Neural progenitor cell (in vitro differentiated cells): ENCODE results near the gene DLG4. TPM values are rescaled to one million over a fixed set of nuclear protein-coding genes. Genes with fewer than 3 reads are reported as not detected.

ENCODE experiments used
- DNase-seq: peaks from one replicate; pipeline ENCODE4 v3.0.0-alpha.2; 2016; ENCODE audit warnings: low spot score
- H2AFZ ChIP-seq: fragments of 200-600 bp; sonication (generic); replicated peaks from 2 replicates; pipeline ENCODE4 v1.6.1; 2016; ENCODE audit warnings: antibody characterized with exemption
- H3F3A ChIP-seq: fragments of 200-600 bp; sonication (generic); 2 replicates; pipeline ENCODE4 v1.6.1; 2016; ENCODE audit warnings: antibody characterized with exemption, low read depth
- H3K27ac ChIP-seq: fragments of 200-600 bp; sonication (generic); 2 replicates; pipeline ENCODE4 v1.5.1; 2016; ENCODE audit warnings: mild to moderate bottlenecking
- H3K27me3 ChIP-seq: fragments of 200-600 bp; sonication (generic); 2 replicates; pipeline ENCODE4 v1.6.1; 2016; ENCODE audit warnings: mild to moderate bottlenecking, moderate library complexity
- H3K36me3 ChIP-seq: fragments of 200-600 bp; sonication (generic); 2 replicates; pipeline ENCODE4 v1.5.1; 2016
- H3K4me1 ChIP-seq: fragments of 200-600 bp; sonication (generic); 2 replicates; pipeline ENCODE4 v1.6.1; 2016; ENCODE audit warnings: mixed run types
- H3K4me2 ChIP-seq: fragments of 200-600 bp; sonication (generic); 2 replicates; pipeline ENCODE4 v1.6.1; 2016
- H3K4me3 ChIP-seq: fragments of 200-600 bp; sonication (generic); 2 replicates; pipeline ENCODE4 v1.5.1; 2016
- H3K79me2 ChIP-seq: fragments of 200-600 bp; sonication (generic); 2 replicates; pipeline ENCODE4 v1.6.1; 2016; ENCODE audit warnings: low read depth
- H3K9ac ChIP-seq: fragments of 200-600 bp; sonication (generic); 2 replicates; pipeline ENCODE4 v1.6.1; 2016
- H3K9me3 ChIP-seq: fragments of 200-600 bp; sonication (generic); 2 replicates; pipeline ENCODE4 v1.5.1; 2016; ENCODE audit warnings: low read depth
- H4K20me1 ChIP-seq: fragments of 200-600 bp; sonication (generic); 2 replicates; pipeline ENCODE4 v1.6.1; 2016; ENCODE audit warnings: low read depth
- H3K27ac Mint-ChIP-seq: 3 replicates; pipeline ENCODE4 v1.8.0; 2021; ENCODE audit warnings: mixed read lengths
- H3K27me3 Mint-ChIP-seq: 2 replicates; pipeline ENCODE4 v1.8.0; 2022; ENCODE audit warnings: low read depth, mild to moderate bottlenecking, inconsistent platforms, moderate library complexity, mixed read lengths; ENCODE audit not compliant: insufficient read depth
- H3K36me3 Mint-ChIP-seq: 3 replicates; pipeline ENCODE4 v1.8.0; 2021; ENCODE audit warnings: mixed read lengths
- H3K4me1 Mint-ChIP-seq: 3 replicates; pipeline ENCODE4 v1.8.0; 2021; ENCODE audit warnings: mixed read lengths
- H3K4me3 Mint-ChIP-seq: 3 replicates; pipeline ENCODE4 v1.8.0; 2021; ENCODE audit warnings: mild to moderate bottlenecking, moderate library complexity, mixed read lengths
- H3K9me3 Mint-ChIP-seq: 3 replicates; pipeline ENCODE4 v1.8.0; 2020; ENCODE audit warnings: mixed read lengths
- CTCF ChIP-seq: fragments of 200-600 bp; sonication (generic); IDR thresholded peaks from 2 replicates; pipeline ENCODE4 v1.5.1; 2017; ENCODE audit warnings: antibody characterized with exemption, mild to moderate bottlenecking
- EZH2 ChIP-seq: fragments of 200-600 bp; sonication (generic); IDR thresholded peaks from 2 replicates; pipeline ENCODE4 v1.6.1; 2017; ENCODE audit warnings: antibody characterized with exemption, mild to moderate bottlenecking, moderate library complexity
- EZH2phosphoT487 ChIP-seq: fragments of 200-600 bp; sonication (generic); IDR thresholded peaks from 2 replicates; pipeline ENCODE4 v1.6.1; 2017; ENCODE audit warnings: antibody characterized with exemption
- total RNA-seq: library from RNA; depleted of rRNA; stranded (reverse); fragments of >200 nt; gene quantifications from 2 replicates; pipeline ENCODE4 v1.2.3, GENCODE V29; 2015; ENCODE audit warnings: low replicate concordance

The DLG4 gene
- total RNA-seq, 1 donor from 2014 or later: 23.5 TPM

- no peak for TF ChIP-seq EZH2
- no peak for TF ChIP-seq EZH2phosphoT487
- TF ChIP-seq CTCF: no peak
- Mint-ChIP-seq H3K27ac (no peak overlapping the region), H3K9me3 (no peaks in the 10 kb centered on the region), H3K4me3 (peak overlapping the region; percentile 100), H3K27me3 (peaks cover 9% of the 10 kb centered on the region), H3K36me3 (peaks cover 31% of the 10 kb centered on the region), H3K4me1 (peaks cover 47% of the 10 kb centered on the region)
- Histone ChIP-seq H3K9me3 (no peaks in the 10 kb centered on the region), H4K20me1 (peaks cover 51% of the 10 kb centered on the region), H3K4me2 (no peak overlapping the region), H3K4me3 (no peak overlapping the region), H3K9ac (no peak overlapping the region), H3K79me2 (peaks cover 90% of the 10 kb centered on the region), H3F3A (peaks cover 60% of the 10 kb centered on the region), H2AFZ (no peak overlapping the region), H3K27ac (no peak overlapping the region), H3K4me1 (peaks cover 23% of the 10 kb centered on the region), H3K27me3 (no peaks in the 10 kb centered on the region), H3K36me3 (no peaks in the 10 kb centered on the region)
- no peak for DNase-seq
These were observed 16.3 kb upstream of the DLG4 start for GRCh38 chr17:7235693-7236665.

GRCh38 chr17:7234083-7234951 is 14.7 kb upstream of the DLG4 start, which contains the start of gene DVL2:
DVL2 (minus strand) TSS chr17:7234517; CDS start chr17:7234262, 255 bp downstream.
- peaks cover 13% of the 10 kb centered on the region for H3K4me1 ChIP-seq
- H3K4me2 ChIP-seq: peak within 1 kb of the TSS; percentile 99
- H3K4me1 Mint-ChIP-seq: peaks cover 33% of the 10 kb centered on the region
- peak; percentile 97 for DNase-seq
- TF ChIP-seq CTCF (no peak), EZH2 (no peak), EZH2phosphoT487 (no peak)
- peaks cover 91% of the 10 kb centered on the region for H3K79me2 ChIP-seq
- peak within 1 kb of the TSS; percentile 100 for H3K4me3 Mint-ChIP-seq
- H3K9me3 Mint-ChIP-seq: no peaks in the 10 kb centered on the region
- peak within 1 kb of the TSS; percentile 98 for H3K27ac Mint-ChIP-seq
- no peaks in the 10 kb centered on the region for H3K36me3 ChIP-seq
- H3F3A ChIP-seq: peaks cover 48% of the 10 kb centered on the region
- H3K27me3 ChIP-seq: no peaks in the 10 kb centered on the region
- H2AFZ ChIP-seq: no peak within 1 kb of the TSS
- H3K4me3 ChIP-seq: peak within 1 kb of the TSS; percentile 84
- peaks cover 34% of the 10 kb centered on the region for H3K36me3 Mint-ChIP-seq
- H4K20me1 ChIP-seq: peaks cover 64% of the 10 kb centered on the region
- peak within 1 kb of the TSS; percentile 83 for H3K27ac ChIP-seq
- peaks cover 9% of the 10 kb centered on the region for H3K27me3 Mint-ChIP-seq
- peak within 1 kb of the TSS; percentile 77 for H3K9ac ChIP-seq
- H3K9me3 ChIP-seq: no peaks in the 10 kb centered on the region

- H3K27me3 Mint-ChIP-seq: peaks cover 7% of the 10 kb centered on the region
- TF ChIP-seq CTCF (no peak), EZH2 (no peak), EZH2phosphoT487 (no peak)
- peak overlapping the region; percentile 83 for H3K27ac ChIP-seq
- peaks cover 48% of the 10 kb centered on the region for H3F3A ChIP-seq
- H3K4me1 ChIP-seq: peaks cover 13% of the 10 kb centered on the region
- no peaks in the 10 kb centered on the region for H3K9me3 Mint-ChIP-seq
- H3K4me3 Mint-ChIP-seq: peak overlapping the region; percentile 100
- peak overlapping the region; percentile 99 for H3K4me2 ChIP-seq
- H3K79me2 ChIP-seq: peaks cover 85% of the 10 kb centered on the region
- peaks cover 40% of the 10 kb centered on the region for H3K36me3 Mint-ChIP-seq
- peak overlapping the region; percentile 98 for H3K27ac Mint-ChIP-seq
- no peak for DNase-seq
- peak overlapping the region; percentile 84 for H3K4me3 ChIP-seq
- peaks cover 70% of the 10 kb centered on the region for H4K20me1 ChIP-seq
- no peak overlapping the region for H2AFZ ChIP-seq
- no peaks in the 10 kb centered on the region for H3K36me3 ChIP-seq
- no peaks in the 10 kb centered on the region for H3K9me3 ChIP-seq
- H3K4me1 Mint-ChIP-seq: peaks cover 33% of the 10 kb centered on the region
- H3K9ac ChIP-seq: peak overlapping the region; percentile 77
- H3K27me3 ChIP-seq: no peaks in the 10 kb centered on the region
These were observed 14.1 kb upstream of the DLG4 start for GRCh38 chr17:7233701-7234082.
